ENCODE results near the gene RNF113B. TPM values are rescaled to one million over a fixed set of nuclear protein-coding genes. Genes with fewer than 3 reads are reported as not detected.

Gene RNF113B
- polyA plus RNA-seq, 1 experiment = not detected

DNA sequence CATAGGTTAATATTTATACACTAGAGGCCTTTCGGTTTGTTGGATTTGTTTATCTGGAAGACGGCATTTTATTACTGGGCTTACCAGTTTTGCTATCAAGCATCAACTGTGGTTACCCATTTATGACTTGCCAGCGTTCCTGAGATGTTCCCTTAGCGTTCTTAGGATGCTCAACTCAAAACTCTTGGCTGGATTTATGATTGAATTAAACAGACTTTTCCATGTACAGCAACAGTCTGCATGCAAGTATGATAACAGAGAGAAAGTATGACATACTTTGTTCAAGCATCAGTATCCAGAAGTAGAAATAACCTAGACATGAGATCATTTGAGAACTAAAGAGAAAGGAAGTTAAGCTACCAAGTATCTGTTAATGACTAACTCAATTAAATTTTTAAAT, 29.9 kb upstream of the RNF113B start:
- H3K27me3 ChIP-seq (ENCODE audit: control insufficient read depth, insufficient read depth, low read length) = no peaks in the 10 kb centered on the region
- ChIA-PET CTCF (interaction anchor here (0.6 to 1.1 kb wide), 2 partner anchors 62 to 106 kb away, joined by 3 read pairs; no protein-coding TSS in a partner anchor), POLR2A (no interaction called here)
- no peak overlapping the region for H3K4me3 ChIP-seq (ENCODE audit: low read depth, low read length)
- TF ChIP-seq, protein P1, sequence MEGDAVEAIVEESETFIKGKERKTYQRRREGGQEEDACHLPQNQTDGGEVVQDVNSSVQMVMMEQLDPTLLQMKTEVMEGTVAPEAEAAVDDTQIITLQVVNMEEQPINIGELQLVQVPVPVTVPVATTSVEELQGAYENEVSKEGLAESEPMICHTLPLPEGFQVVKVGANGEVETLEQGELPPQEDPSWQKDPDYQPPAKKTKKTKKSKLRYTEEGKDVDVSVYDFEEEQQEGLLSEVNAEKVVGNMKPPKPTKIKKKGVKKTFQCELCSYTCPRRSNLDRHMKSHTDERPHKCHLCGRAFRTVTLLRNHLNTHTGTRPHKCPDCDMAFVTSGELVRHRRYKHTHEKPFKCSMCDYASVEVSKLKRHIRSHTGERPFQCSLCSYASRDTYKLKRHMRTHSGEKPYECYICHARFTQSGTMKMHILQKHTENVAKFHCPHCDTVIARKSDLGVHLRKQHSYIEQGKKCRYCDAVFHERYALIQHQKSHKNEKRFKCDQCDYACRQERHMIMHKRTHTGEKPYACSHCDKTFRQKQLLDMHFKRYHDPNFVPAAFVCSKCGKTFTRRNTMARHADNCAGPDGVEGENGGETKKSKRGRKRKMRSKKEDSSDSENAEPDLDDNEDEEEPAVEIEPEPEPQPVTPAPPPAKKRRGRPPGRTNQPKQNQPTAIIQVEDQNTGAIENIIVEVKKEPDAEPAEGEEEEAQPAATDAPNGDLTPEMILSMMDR (IDR thresholded peaks at IDR 0.05; ENCODE audit: insufficient read depth, low read depth, low read length) = no peak
- H3K36me3 ChIP-seq (ENCODE audit: control insufficient read depth, insufficient read depth, low read length) = 0 out of 2 replicates have a peak, but pooled peaks cover 3% of the 10 kb centered on the region
- DNase-seq (ENCODE audit: low read depth) = peak; percentile 99

- POLR2A ChIA-PET = interaction anchor here (0.6 kb wide), 1 partner anchor 32 kb away, joined by 3 read pairs; no protein-coding TSS in a partner anchor
Measured at GRCh38 chr13:98204546-98204945, 27.5 kb upstream of the RNF113B start.

DNA sequence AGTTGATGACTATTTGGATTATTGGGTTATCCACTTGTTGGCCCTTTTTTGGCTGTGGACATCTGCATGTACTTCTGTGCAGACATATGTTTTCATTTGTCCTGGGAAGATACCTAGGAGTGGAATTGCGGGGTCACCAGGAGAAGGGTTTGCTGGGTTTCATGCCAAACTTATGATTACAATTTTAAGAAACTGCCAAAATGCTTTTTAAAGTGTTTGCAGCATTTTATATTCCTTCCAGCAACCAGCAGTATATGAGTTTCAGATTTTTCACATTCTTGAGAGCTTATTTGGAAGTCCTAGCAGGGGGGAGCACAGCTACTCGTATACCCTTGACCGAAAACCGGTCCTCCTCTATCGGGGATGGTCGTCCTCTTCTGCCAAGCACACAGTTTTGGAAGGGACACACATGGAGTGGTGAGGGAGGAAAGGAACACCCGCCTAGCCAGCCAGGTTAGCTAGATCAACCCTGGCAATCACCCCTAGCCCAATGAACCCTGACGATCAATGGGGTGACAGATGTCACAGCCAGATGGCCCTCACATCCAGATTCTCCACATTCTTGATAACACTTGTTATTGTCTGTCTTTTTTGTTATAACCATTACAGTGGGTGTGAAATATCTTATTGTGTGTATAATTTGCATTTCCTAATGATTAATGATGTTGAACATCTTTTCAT, 26.7 kb upstream of the RNF113B start:
- H3K36me3 ChIP-seq (ENCODE audit: control insufficient read depth, insufficient read depth, low read length) = peaks cover 6% of the 10 kb centered on the region
- peak; percentile 90 for DNase-seq (ENCODE audit: low read depth)
- no peak overlapping the region for H3K4me3 ChIP-seq (ENCODE audit: low read depth, low read length)
- POLR2A ChIA-PET = interaction anchor here (0.6 kb wide), 2 partner anchors 39 to 1917 kb away, joined by 4 to 5 read pairs; no protein-coding TSS in a partner anchor
- CTCF ChIA-PET = interaction anchor here (1.7 to 2.6 kb wide), 2 partner anchors 13 to 170 kb away, joined by 4 to 7 read pairs; no protein-coding TSS in a partner anchor
- no peaks in the 10 kb centered on the region for H3K27me3 ChIP-seq (ENCODE audit: control insufficient read depth, insufficient read depth, low read length)
- TF ChIP-seq, protein P1 (IDR thresholded peaks at IDR 0.05; ENCODE audit: insufficient read depth, low read depth, low read length) = no peak

More at GRCh38 chr13:98204546-98204945, 27.5 kb upstream of the RNF113B start:
- no peak overlapping the region for H3K4me3 ChIP-seq (ENCODE audit: low read depth, low read length)
- no peaks in the 10 kb centered on the region for H3K27me3 ChIP-seq (ENCODE audit: control insufficient read depth, insufficient read depth, low read length)
- DNase-seq (ENCODE audit: low read depth) = no peak
- CTCF ChIA-PET = interaction anchor here (0.7 to 2.6 kb wide), 3 partner anchors 14 to 171 kb away, joined by 3 to 7 read pairs (median 4); no protein-coding TSS in a partner anchor
- H3K36me3 ChIP-seq (ENCODE audit: control insufficient read depth, insufficient read depth, low read length) = peaks cover 6% of the 10 kb centered on the region
- TF ChIP-seq, protein P1 (IDR thresholded peaks at IDR 0.05; ENCODE audit: insufficient read depth, low read depth, low read length) = no peak

- ChIA-PET CTCF (interaction anchor here (0.8 to 1.5 kb wide), 4 partner anchors 11 to 17 kb away, joined by 3 to 5 read pairs (median 4); no protein-coding TSS in a partner anchor), POLR2A (no interaction called here)
- Histone ChIP-seq H3K36me3 (ENCODE audit: control insufficient read depth, insufficient read depth, low read length) (peaks cover 6% of the 10 kb centered on the region), H3K27me3 (ENCODE audit: control insufficient read depth, insufficient read depth, low read length) (no peaks in the 10 kb centered on the region), H3K4me3 (ENCODE audit: low read depth, low read length) (no peak overlapping the region)
- no peak for DNase-seq (ENCODE audit: low read depth)
- TF ChIP-seq, protein P1 (IDR thresholded peaks at IDR 0.05; ENCODE audit: insufficient read depth, low read depth, low read length) = no peak
Measured at GRCh38 chr13:98201984-98202383, 24.9 kb upstream of the RNF113B start.

GRCh38 chr13:98201189-98201588, 24.1 kb upstream of the RNF113B start:
- no peak for DNase-seq (ENCODE audit: low read depth)
- H3K27me3 ChIP-seq (ENCODE audit: control insufficient read depth, insufficient read depth, low read length) = no peaks in the 10 kb centered on the region
- H3K36me3 ChIP-seq (ENCODE audit: control insufficient read depth, insufficient read depth, low read length) = peaks cover 6% of the 10 kb centered on the region
- no peak overlapping the region for H3K4me3 ChIP-seq (ENCODE audit: low read depth, low read length)
- TF ChIP-seq, protein P1 (IDR thresholded peaks at IDR 0.05; ENCODE audit: insufficient read depth, low read depth, low read length) = no peak
- ChIA-PET CTCF (interaction anchor here (1.5 to 1.6 kb wide), 2 partner anchors 10 to 14 kb away, joined by 5 read pairs; no protein-coding TSS in a partner anchor), POLR2A (interaction anchor here (0.8 kb wide), 1 partner anchor 248 kb away, joined by 4 read pairs; no protein-coding TSS in a partner anchor)

All from BJ (cell line).